ENCODE data around the gene ANKRD29. TPM values are rescaled to one million over a fixed set of nuclear protein-coding genes. Genes with fewer than 3 reads are reported as not detected.

Gene ANKRD29
- total RNA-seq, 1 experiment from 2014 or later = 2.4 TPM

- no TSS peak for BruUV-seq (replicated peaks)
- Mint-ChIP-seq H3K27me3 (ENCODE audit: insufficient read depth, unreplicated experiment) (no peaks in the 10 kb centered on the region), H3K4me1 (ENCODE audit: insufficient read depth, unreplicated experiment) (peaks cover 6% of the 10 kb centered on the region), H3K27ac (ENCODE audit: low read depth, unreplicated experiment) (no peak overlapping the region), H3K4me3 (ENCODE audit: unreplicated experiment) (no peak overlapping the region), H3K9me3 (ENCODE audit: unreplicated experiment) (no peaks in the 10 kb centered on the region), H3K36me3 (ENCODE audit: insufficient read depth, unreplicated experiment) (no peaks in the 10 kb centered on the region)
- ChIA-PET CTCF (interaction anchor here (0.6 to 1.2 kb wide), 3 partner anchors 8 to 89 kb away, joined by 3 to 7 read pairs (median 3); no protein-coding TSS in a partner anchor), POLR2A (interaction anchor here (0.6 to 0.9 kb wide), 3 partner anchors 8 to 207 kb away, joined by 3 read pairs; no protein-coding TSS in a partner anchor)
- TF ChIP-seq CTCF (IDR thresholded peaks at IDR 0.05; ENCODE audit: unreplicated experiment) = no peak
- DNase-seq (ENCODE audit: unreplicated experiment) = no peak
- intact Hi-C loops (cut with micrococcal nuclease) = no loop called here
Measured at GRCh38 chr18:23710946-23711345, 48.2 kb upstream of the ANKRD29 start.

DNA sequence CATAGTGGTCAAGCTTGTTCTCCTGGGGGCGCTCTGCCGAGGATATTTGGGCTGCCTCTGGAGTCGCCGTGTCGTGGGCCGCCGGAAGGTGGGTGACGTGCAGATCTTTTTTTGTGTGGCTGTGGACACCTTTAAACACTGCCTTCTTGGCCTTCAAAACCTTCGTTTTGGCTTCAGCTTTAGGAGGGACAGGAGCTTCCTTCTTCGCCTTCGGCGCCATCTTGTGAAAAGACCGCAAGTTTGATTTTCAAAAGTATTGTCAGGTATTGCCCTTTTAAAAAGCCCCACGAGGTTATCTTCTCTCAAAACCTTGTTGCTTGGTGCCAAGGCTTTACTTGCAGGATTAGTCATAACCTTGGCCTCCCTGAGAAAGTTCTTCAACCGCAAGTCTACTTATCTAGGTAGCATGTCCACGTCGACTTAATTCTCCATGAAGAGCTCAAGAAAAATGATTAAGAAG lies 47.4 kb upstream of the ANKRD29 start:
- Mint-ChIP-seq H3K27me3 (ENCODE audit: insufficient read depth, unreplicated experiment) (no peaks in the 10 kb centered on the region), H3K27ac (ENCODE audit: low read depth, unreplicated experiment) (no peak overlapping the region), H3K4me3 (ENCODE audit: unreplicated experiment) (no peak overlapping the region), H3K9me3 (ENCODE audit: unreplicated experiment) (no peaks in the 10 kb centered on the region), H3K4me1 (ENCODE audit: insufficient read depth, unreplicated experiment) (peaks cover 6% of the 10 kb centered on the region), H3K36me3 (ENCODE audit: insufficient read depth, unreplicated experiment) (no peaks in the 10 kb centered on the region)
- intact Hi-C loops (cut with micrococcal nuclease) = no loop called here
- peak; percentile 89 for DNase-seq (ENCODE audit: unreplicated experiment)
- no peak for TF ChIP-seq CTCF (IDR thresholded peaks at IDR 0.05; ENCODE audit: unreplicated experiment)
- POLR2A ChIA-PET = interaction anchor here (0.7 to 0.9 kb wide), 2 partner anchors 10 to 206 kb away, joined by 3 read pairs; no protein-coding TSS in a partner anchor
- BruUV-seq (replicated peaks) = no TSS peak
- CTCF ChIA-PET = interaction anchor here (0.6 to 0.8 kb wide), 2 partner anchors 9 to 88 kb away, joined by 3 read pairs; no protein-coding TSS in a partner anchor

DNA sequence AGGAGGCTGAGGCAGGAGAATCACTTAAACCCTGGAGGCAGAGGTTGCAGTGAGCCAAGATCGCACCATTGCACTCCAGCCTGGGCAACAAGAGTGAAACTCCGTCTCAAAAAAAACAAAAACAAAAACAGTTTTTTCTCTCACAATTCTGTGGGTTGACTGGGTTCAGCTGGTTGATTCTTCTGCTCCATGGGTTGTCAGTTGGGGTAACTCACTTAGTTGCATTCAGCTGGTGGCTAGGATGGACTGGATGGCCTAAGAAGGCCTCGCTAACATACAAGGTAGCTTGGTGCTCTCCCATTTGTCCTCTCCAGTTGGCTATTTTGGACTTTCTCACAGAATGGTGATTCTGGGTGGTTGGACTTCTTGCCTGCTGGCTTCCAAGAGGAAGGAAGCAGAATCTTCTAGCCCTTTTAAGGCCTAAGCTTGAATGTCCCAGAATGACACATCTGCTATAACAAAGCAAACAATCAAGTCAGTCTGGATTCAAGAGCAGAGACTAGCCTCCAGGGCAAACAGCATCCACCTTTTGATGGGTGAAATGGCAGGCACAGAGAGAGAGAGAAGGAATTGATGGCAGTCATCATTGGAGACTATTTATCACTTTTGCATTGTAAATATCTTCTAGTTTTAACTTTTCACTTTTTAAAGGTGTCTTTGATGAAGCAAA lies 44.4 kb upstream of the ANKRD29 start:
- DNase-seq (ENCODE audit: unreplicated experiment) = no peak
- Mint-ChIP-seq H3K4me1 (ENCODE audit: insufficient read depth, unreplicated experiment) (peaks cover 5% of the 10 kb centered on the region), H3K27ac (ENCODE audit: low read depth, unreplicated experiment) (no peak overlapping the region), H3K9me3 (ENCODE audit: unreplicated experiment) (no peaks in the 10 kb centered on the region), H3K4me3 (ENCODE audit: unreplicated experiment) (no peak overlapping the region), H3K36me3 (ENCODE audit: insufficient read depth, unreplicated experiment) (no peaks in the 10 kb centered on the region), H3K27me3 (ENCODE audit: insufficient read depth, unreplicated experiment) (no peaks in the 10 kb centered on the region)
- ChIA-PET CTCF (interaction anchor here (0.6 kb wide), 1 partner anchor 85 kb away, joined by 3 read pairs; no protein-coding TSS in a partner anchor), POLR2A (no interaction called here)
- no peak for TF ChIP-seq CTCF (IDR thresholded peaks at IDR 0.05; ENCODE audit: unreplicated experiment)
- intact Hi-C loops (cut with micrococcal nuclease) = no loop called here
- no TSS peak for BruUV-seq (replicated peaks)

DNA sequence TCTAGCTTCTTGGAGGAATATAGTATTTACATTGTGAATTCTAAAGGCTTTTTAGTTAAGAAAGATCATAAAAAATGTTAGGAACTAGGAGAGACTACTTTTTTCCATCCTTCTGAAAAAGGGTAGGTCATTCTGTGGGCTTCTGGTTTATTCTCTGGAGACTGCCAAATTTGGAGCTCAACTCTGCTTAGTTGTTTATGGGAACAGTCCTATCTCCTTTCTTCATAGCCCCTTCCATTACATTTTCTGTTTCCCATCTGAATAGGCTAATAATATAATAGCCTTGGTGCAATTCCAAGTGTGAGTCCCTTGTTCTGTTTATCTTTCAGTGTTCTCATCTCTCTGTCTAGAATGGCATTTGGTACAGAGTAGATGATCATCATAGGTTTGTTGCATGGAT lies 42.1 kb upstream of the ANKRD29 start:
- CTCF ChIA-PET = interaction anchor here (0.9 to 6.7 kb wide), 5 partner anchors 17 to 141 kb away, joined by 3 to 211 read pairs (median 13); no protein-coding TSS in a partner anchor

More for the DNA sequence above, 42.1 kb upstream of the ANKRD29 start:
- POLR2A ChIA-PET = interaction anchor here (0.9 to 1.7 kb wide), 3 partner anchors 10 to 206 kb away, joined by 3 to 6 read pairs (median 4); no protein-coding TSS in a partner anchor
- Mint-ChIP-seq H3K4me1 (ENCODE audit: insufficient read depth, unreplicated experiment) (peaks cover 5% of the 10 kb centered on the region), H3K9me3 (ENCODE audit: unreplicated experiment) (no peaks in the 10 kb centered on the region), H3K27ac (ENCODE audit: low read depth, unreplicated experiment) (no peak overlapping the region), H3K27me3 (ENCODE audit: insufficient read depth, unreplicated experiment) (no peaks in the 10 kb centered on the region), H3K4me3 (ENCODE audit: unreplicated experiment) (no peak overlapping the region), H3K36me3 (ENCODE audit: insufficient read depth, unreplicated experiment) (no peaks in the 10 kb centered on the region)
- TF ChIP-seq CTCF (IDR thresholded peaks at IDR 0.05; ENCODE audit: unreplicated experiment) = no peak
- BruUV-seq (replicated peaks) = no TSS peak
- intact Hi-C loops (cut with micrococcal nuclease) = loop anchor here (5.0 kb wide), 1 partner anchor 412 kb away; no protein-coding TSS in a partner anchor
- DNase-seq (ENCODE audit: unreplicated experiment) = no peak

All from MCF 10A (cell line).